ENCODE results near the gene GALNT2. TPM values are rescaled to one million over a fixed set of nuclear protein-coding genes. Genes with fewer than 3 reads are reported as not detected.

GALNT2 gene
- total and polyA plus RNA-seq, 9 of the 15 experiments (the other 6 are each of a cell fraction or from before 2014, with no cell fraction given) = 1.6 to 106 (median 51.9) TPM

DNA sequence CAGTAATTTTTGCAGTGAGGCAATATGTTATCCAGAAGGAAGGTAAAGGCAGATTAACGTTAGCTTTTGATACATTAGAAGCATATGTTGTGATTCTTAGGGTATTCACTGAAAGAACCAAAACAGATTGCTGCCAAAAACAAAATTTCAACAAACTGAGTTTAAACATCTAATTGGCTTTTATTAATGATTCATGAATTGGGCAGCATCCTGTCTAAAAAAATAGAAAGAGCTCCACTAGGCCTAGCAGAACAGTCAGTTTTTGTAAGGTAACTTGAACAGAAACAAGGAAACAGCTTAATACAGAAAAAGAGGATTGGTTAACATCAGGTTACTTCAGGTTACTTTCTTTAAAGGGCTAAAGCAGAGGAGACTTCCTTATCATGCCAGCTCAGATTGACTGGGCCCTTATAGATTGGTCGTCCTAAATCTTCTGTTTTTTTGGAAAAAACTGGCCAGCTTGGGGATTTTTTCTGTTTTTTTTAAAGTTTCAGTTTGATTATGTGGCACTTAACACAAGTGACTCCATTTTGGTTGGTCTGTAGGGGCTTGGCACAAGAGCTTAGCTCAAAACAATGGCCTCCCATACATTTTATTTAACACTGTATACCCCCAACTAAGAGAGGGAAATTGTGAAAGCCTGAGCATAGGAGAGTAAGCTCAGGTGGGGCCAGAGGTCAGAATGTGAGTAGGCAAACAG lies 36.8 kb upstream of the GALNT2 start (continued):
- TF ChIP-seq CREB3L1 (IDR thresholded peaks at IDR 0.05; ENCODE audit: borderline replicate concordance, low read depth) = no peak
- no peak for TF ChIP-seq FOXK1 (CRISPR knock-in tag; IDR thresholded peaks at IDR 0.05; ENCODE audit: borderline replicate concordance)
- TF ChIP-seq NR4A1 (CRISPR knock-in tag; IDR thresholded peaks at IDR 0.05) = no peak
- TF ChIP-seq NR4A1 (tag; IDR thresholded peaks at IDR 0.05) = peak; percentile 59; the same call in 1 of the 2 replicates
- no peak for TF ChIP-seq FOXJ3 (CRISPR knock-in tag; IDR thresholded peaks at IDR 0.05)
- peak; percentile 36; the same call in 1 of the 2 replicates for TF ChIP-seq HMBOX1 (IDR thresholded peaks at IDR 0.05)
- TF ChIP-seq ZNF395 (CRISPR knock-in tag; IDR thresholded peaks at IDR 0.05) = 0 out of 2 replicates have a peak, but pooled peaks have one; percentile 47
- TF ChIP-seq FOXP4 (CRISPR knock-in tag; IDR thresholded peaks at IDR 0.05; ENCODE audit: borderline replicate concordance) = no peak
- TF ChIP-seq, protein P1, sequence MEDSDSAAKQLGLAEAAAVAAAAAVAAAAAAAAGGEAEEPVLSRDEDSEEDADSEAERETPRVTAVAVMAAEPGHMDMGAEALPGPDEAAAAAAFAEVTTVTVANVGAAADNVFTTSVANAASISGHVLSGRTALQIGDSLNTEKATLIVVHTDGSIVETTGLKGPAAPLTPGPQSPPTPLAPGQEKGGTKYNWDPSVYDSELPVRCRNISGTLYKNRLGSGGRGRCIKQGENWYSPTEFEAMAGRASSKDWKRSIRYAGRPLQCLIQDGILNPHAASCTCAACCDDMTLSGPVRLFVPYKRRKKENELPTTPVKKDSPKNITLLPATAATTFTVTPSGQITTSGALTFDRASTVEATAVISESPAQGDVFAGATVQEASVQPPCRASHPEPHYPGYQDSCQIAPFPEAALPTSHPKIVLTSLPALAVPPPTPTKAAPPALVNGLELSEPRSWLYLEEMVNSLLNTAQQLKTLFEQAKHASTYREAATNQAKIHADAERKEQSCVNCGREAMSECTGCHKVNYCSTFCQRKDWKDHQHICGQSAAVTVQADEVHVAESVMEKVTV (CRISPR knock-in tag; IDR thresholded peaks at IDR 0.05) = no peak
- no peak for TF ChIP-seq ZNF780A (CRISPR knock-in tag; IDR thresholded peaks at IDR 0.05)
- TF ChIP-seq, protein P2, sequence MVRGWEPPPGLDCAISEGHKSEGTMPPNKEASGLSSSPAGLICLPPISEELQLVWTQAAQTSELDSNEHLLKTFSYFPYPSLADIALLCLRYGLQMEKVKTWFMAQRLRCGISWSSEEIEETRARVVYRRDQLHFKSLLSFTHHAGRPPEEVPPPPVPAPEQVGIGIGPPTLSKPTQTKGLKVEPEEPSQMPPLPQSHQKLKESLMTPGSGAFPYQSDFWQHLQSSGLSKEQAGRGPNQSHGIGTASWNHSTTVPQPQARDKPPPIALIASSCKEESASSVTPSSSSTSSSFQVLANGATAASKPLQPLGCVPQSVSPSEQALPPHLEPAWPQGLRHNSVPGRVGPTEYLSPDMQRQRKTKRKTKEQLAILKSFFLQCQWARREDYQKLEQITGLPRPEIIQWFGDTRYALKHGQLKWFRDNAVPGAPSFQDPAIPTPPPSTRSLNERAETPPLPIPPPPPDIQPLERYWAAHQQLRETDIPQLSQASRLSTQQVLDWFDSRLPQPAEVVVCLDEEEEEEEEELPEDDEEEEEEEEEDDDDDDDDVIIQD (CRISPR knock-in tag; IDR thresholded peaks at IDR 0.05) = no peak
- 0 out of 2 replicates have a peak, but pooled peaks have one; percentile 40 for TF ChIP-seq E2F3 (CRISPR knock-in tag; IDR thresholded peaks at IDR 0.05)
- peak; percentile 70; the same call in 1 of the 2 replicates for TF ChIP-seq PTTG1 (tag; IDR thresholded peaks at IDR 0.05; ENCODE audit: low read depth)
- TF ChIP-seq CBFA2T3 (IDR thresholded peaks at IDR 0.05) = 0 out of 2 replicates have a peak, but pooled peaks have one; percentile 22
- no peak for TF ChIP-seq FOXP1 (CRISPR knock-in tag; IDR thresholded peaks at IDR 0.05)
- TF ChIP-seq GTF2A2 (tag; IDR thresholded peaks at IDR 0.05) = peak; percentile 72; the same call in 1 of the 2 replicates
- TF ChIP-seq BRF1 (IDR thresholded peaks at IDR 0.05; ENCODE audit: borderline replicate concordance, extremely low read depth, insufficient read length) = no peak
- TF ChIP-seq PTRF (tag; IDR thresholded peaks at IDR 0.05) = peak; percentile 72; the same call in 1 of the 2 replicates

Measured in K562 (cell line).